ENCODE results near the gene SPNS2.

Gene SPNS2

GRCh38 chr17:4554441-4554996 is 55.8 kb downstream of the SPNS2 start:
- peak; percentile 19 for DNase-seq

GRCh38 chr17:4554997-4555799 is 56.5 kb downstream of the SPNS2 start, which contains the start of gene MYBBP1A:
MYBBP1A (minus strand) TSS chr17:4555384; CDS start chr17:4555324, 60 bp downstream.
- peak; percentile 97 for DNase-seq

GRCh38 chr17:4555873-4556759 is 57.4 kb downstream of the SPNS2 start:
- DNase-seq = no peak

- DNase-seq = no peak
Measured at GRCh38 chr17:4556996-4557395, 58.3 kb downstream of the SPNS2 start.

- no peak for DNase-seq
Measured at GRCh38 chr17:4557626-4558346, 59.1 kb downstream of the SPNS2 start.

- DNase-seq = no peak
Measured at GRCh38 chr17:4558347-4558971, 59.8 kb downstream of the SPNS2 start.

GRCh38 chr17:4559139-4559791 is 60.6 kb downstream of the SPNS2 start:
- DNase-seq = no peak

GRCh38 chr17:4559966-4560365 is 61.3 kb downstream of the SPNS2 start:
- no peak for DNase-seq

- no peak for DNase-seq
Measured at GRCh38 chr17:4560421-4560820, 61.7 kb downstream of the SPNS2 start, which contains the start of gene GGT6. GGT6 (minus strand) TSS chr17:4560577; CDS start chr17:4560521, 56 bp downstream.

- no peak for DNase-seq
Measured at GRCh38 chr17:4560837-4561256, 62.2 kb downstream of the SPNS2 start.

GRCh38 chr17:4562015-4562969 is 63.6 kb downstream of the SPNS2 start:
- no peak for DNase-seq

GRCh38 chr17:4565209-4566141 is 66.8 kb downstream of the SPNS2 start:
- DNase-seq = peak; percentile 57

- peak; percentile 54 for DNase-seq
Measured at GRCh38 chr17:4566785-4567184, 68.1 kb downstream of the SPNS2 start.

- DNase-seq = no peak
Measured at GRCh38 chr17:4569591-4569990, 70.9 kb downstream of the SPNS2 start.

GRCh38 chr17:4572131-4572530 is 73.5 kb downstream of the SPNS2 start:
- no peak for DNase-seq

GRCh38 chr17:4573115-4573514 is 74.4 kb downstream of the SPNS2 start:
- peak; percentile 8 for DNase-seq

GRCh38 chr17:4573669-4574068 is 75.0 kb downstream of the SPNS2 start:
- peak; percentile 29 for DNase-seq

- peak; percentile 7 for DNase-seq
Measured at GRCh38 chr17:4574448-4575045, 75.9 kb downstream of the SPNS2 start.

- peak; percentile 13 for DNase-seq
Measured at GRCh38 chr17:4576161-4576558, 77.5 kb downstream of the SPNS2 start.
